HG03460 (cell line): Measurements from ENCODE around the gene CD8B.
A peak's percentile ranks its signal among the peaks of the same experiment; 100 is the strongest.

Source experiments
- ATAC-seq: cut with Tn5 transposase; IDR thresholded peaks from one replicate; pipeline ENCODE4 v1.9.1; 2021; ENCODE audit not compliant: unreplicated experiment

Gene CD8B

DNA sequence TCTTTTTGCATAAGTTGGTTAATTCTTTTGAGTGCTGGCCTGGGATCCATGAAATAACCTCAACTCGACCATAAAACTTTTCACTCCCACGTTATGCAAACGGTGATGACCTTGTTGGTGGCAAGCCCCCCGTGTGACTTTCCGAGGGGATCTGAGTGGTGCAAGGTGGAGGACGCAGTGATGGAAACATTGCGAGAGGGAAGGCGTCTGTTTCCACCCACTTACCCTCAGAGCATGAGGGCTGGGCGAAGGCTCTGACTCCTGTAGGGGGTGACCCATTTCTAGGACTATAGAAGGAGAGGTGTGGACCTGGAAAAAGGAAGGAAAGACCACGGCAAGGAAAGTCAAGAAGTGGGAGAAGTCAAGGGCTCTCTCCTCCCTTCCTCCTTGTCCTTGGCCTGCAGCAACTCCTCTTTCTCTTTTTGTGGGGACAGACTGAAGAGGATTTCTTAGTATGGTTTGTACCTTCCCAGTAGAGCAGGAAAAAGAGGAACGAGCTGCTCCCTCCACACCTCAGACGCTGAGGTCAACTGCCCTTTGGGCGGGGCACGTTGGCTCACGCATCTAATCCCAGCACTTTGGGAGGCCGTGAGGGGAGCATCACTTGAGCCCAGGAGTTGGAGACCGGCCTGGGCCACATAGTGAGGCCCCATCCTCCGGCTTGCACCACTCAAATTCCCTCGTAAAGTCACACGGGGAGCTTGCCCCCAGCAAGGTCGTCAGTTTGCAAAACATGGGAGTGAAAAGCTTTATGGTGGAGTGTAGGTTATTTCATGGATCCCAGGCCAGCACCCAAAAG is 55.4 kb downstream of the CD8B start:
- ATAC-seq = no peak

GRCh38 chr2:86800856-86801567 is 60.7 kb downstream of the CD8B start:
- ATAC-seq = no peak

GRCh38 chr2:86794861-86795260 is 66.8 kb downstream of the CD8B start:
- ATAC-seq = no peak

DNA sequence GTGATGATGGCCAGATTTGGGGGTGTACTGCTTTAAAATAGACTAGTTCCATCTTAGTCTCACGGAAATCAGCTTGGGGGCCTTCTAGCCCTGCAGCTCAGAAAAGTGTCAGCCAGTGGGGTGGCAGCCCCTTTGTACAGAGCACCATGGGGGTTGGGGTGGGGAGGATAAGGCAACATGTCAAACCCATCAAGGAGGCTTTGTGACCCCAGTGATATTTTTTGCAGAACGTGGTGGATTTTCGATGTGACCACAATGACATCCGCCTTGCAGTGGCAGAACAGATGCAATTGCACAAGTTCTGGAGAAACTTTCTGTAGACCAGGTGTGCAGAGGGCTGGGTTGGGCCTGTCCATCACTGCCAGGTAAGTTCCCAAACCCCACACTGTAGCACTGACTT is 67.9 kb downstream of the CD8B start:
- ATAC-seq = no peak

DNA sequence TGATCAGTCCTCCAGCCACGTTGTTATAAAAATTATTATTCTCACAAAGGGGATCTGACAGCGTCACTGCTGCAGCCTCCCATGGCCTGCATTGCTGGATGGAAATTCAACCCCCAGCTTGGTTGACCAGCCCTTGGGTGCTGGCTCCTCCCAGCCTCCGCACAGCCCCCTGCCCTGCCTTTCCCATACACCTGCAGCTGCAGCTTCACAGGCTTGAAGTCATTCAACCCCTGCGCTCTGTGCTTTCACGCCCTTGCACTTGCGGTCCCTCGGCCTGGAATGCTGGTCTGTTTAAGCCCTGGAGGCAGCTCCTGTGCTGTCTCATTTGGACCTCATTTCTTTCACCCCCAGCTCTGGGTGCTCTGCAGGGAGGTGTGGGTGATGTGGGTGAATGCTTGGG is 70.1 kb downstream of the CD8B start:
- no peak for ATAC-seq

DNA sequence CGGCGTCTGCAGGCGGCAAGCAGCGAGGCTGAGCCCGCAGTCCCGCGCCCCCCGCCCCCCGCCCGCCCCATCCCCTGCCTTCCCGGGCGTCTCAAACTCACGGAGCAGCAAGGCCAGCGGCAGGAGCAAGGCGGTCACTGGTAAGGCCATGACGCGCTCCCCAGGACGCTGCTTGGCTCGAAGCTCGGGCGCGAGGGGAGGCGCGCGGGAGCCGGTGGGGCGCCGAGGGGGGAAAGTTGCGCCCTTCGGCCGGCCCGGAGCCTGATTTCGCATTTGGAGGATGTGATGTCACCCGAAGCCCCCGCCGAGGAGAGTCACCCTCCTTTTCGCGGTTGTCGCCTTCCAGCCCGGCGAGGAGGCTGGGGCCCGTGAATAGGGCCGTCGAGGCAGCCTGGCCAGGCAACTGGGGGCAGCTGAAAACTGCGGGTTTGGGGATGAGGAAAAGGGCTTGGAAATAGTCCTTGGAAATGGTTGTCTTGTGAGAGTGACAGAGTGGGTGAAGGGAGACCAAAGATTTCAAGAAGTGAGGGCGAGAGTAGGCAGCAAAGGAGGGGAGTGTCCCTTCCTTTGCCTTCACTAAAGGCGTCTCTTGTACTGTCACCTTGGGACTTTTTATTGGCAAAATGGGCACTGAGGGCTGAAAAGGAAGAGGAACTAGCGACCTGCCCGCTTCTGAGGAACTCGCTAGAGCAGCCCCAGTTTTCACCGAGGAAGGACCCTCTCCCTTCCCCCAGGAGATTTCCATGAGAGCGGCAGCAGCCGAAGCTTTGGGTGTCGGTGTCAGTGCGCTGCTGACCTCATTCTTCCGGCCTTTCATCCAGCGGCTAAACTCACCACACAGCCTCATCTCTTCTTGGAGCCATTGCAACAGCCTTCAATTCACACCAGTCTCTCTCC is 70.8 kb downstream of the CD8B start, which contains the start of gene CD8A:
Gene CD8A (minus strand): TSS at position 238 of the 897 bp plus-strand sequence. CDS start 88 bp downstream, at position 150.
- ATAC-seq = no peak

DNA sequence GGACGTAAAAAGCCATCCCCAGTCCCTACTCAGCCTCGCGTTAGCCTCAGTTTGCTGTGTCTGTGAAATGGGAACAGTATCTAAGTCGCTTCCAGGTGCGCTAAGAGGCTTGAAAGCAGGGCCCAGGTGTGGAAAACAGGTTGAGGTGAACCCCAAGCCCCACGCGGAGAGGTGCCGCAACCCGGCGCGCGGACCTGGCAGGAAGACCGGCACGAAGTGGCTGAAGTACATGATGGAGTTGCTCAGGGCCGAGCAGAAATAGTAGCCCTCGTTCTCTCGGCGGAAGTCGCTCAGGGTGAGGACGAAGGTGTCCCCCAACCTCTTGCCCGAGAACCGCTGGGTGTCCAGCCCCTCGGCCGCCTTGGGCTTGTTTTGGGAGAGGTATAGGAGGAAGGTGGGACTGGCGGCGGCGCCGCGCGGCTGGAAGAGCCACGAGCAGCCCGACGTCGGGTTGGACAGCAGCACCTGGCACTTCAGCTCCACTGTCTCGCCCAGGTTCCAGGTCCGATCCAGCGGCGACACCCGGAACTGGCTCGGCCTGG is 71.5 kb downstream of the CD8B start:
- no peak for ATAC-seq

GRCh38 chr2:86789687-86790133 is 72.0 kb downstream of the CD8B start:
- no peak for ATAC-seq

DNA sequence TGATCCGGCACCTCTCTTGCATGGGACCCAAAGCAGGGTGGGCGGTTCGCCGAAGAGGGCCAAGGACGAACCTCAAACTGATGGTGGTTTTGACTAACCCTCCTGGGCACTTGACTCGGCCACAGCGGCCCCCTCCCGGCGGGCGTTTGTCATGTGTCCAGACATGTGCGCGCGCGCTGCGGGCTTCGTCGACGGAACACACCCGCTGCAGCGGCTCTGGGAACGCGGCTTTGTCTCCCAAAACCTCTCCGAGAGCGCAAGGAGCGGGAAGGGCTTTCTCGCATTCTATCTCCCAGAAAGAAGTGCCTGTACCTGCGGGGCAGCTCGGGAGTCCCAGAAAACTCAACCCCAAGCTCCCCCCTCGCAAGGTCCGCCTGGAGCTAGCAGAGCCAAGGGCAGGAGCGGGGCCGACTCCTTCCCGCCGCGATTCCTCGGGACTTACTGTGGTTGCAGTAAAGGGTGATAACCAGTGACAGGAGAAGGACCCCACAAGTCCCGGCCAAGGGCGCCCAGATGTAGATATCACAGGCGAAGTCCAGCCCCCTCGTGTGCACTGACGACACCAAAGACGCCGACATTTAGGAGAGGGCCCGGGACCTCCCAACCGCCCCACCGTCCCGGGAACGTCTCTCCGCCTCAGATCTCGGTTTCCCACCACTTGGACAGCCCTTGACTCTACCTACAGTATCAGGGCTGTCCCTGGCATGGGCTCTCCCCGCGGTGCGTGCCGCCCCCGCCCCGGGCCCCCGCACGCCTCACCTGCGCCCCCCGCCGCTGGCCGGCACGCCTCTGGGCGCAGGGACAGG is 72.6 kb downstream of the CD8B start:
- ATAC-seq = no peak

GRCh38 chr2:86788165-86788564 is 73.5 kb downstream of the CD8B start:
- ATAC-seq = no peak

GRCh38 chr2:86787736-86788135 is 74.0 kb downstream of the CD8B start:
- ATAC-seq = no peak

- no peak for ATAC-seq
Measured at GRCh38 chr2:86786001-86786536, 75.6 kb downstream of the CD8B start.

DNA sequence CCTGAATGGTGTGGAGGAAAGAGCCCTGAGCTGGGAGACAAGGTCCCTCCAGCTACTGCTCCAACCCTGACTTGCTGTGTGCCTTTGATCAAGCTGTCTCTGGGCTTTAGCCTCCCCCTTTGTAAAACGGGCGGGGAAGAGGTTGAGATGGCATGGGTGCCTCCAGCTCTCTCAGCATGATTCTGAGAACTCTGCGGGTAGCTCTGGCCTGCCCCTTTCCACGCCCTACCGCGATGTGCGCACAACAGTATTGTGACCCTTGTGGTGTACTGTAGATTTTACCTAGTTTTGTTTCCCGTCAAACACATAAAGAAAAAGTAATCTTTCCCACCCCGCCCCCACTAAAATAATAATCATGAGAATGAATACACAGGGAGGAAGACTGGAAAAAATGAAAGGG is 76.2 kb downstream of the CD8B start:
- ATAC-seq = no peak

- peak; percentile 90 for ATAC-seq
Measured at GRCh38 chr2:86783615-86784339, 77.9 kb downstream of the CD8B start.

DNA sequence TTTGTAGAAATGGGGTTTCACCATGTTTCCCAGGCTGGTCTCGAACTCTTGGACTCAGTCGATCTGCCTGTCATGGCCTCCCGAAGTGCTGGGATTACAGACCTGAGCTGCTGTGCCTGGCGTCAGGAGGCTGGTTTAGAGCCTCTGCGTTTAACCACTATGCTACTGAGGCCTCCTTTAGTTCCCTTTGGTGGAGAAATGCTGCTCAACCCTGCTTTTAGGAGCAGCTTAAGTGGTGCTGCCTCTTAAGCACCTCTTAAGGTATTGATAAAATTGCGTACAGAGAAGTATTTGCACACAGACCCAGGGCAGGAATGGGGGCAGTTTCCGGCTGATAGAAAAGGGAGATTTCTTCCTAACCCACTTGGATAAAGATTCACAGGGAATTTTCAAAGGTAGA is 78.9 kb downstream of the CD8B start:
- no peak for ATAC-seq

DNA sequence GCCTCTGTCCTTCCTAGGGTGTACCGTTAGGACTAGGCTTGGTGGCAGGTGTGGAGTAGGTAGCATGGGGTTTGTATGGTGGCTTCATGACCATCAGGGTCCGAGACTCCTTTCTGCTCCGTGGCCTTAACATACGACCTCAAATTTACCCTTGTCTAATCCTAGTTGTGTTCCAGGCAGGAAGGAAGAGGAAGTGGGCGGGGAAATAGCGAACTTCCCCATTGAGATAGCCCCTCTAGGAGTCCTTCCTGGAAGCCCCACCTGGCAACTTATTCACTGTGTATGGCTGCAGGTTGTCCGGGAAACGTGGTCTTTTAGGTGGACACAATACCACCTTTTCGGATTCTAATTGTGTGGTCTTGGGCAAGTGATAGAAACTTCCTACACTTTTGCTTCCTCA is 80.3 kb downstream of the CD8B start:
- ATAC-seq = no peak

- ATAC-seq = no peak
Measured at GRCh38 chr2:86779971-86780370, 81.7 kb downstream of the CD8B start.

DNA sequence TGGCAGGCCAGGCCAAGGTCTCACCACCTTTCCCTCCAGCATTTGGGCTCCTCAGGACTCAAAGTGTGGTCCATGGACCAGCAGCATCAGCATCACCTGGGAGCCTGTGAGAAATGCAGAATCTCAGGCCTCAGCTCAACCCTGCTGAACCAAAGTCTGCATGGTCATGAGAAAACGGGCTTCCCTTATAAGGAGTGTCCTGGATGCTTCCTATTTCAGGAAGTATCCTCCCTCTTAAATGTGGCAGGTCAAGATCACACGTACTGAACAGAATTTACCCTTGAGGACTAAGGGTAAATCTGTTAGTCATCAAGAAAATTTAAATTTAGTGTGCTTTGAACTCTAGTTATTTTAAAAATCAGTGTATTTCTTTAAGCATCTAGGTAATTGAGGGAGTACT is 82.7 kb downstream of the CD8B start:
- no peak for ATAC-seq

DNA sequence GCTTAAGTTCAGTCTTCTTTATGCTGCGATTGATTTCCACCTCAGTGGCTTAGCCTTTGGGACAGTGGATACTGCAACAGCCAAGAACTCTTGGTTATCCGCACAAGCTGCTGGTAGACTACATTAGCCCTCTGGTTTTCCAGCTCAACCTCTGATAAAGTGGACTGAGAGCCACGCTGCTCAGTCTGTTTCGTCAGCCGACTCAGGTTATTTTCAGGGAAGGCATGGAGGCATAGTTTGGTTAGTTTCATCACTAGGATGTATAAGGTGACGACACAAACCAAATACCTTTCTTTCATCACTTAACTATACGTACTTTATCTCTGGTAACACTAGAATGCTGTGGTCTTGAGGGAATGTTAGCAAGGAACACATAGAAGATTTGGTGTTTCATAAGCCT is 85.2 kb downstream of the CD8B start:
- ATAC-seq = no peak
